Endothelial cell of umbilical vein (primary cell): ENCODE results near the gene AVPR2. TPM values are rescaled to one million over a fixed set of nuclear protein-coding genes. Genes with fewer than 3 reads are reported as not detected.

Source experiments
- BruUV-seq: library from RNA; stranded (reverse); fragments of 400-500 nt; replicated peaks from 2 replicates; lab custom pipeline; 2021; lab: Mats Ljungman, UMichigan
- CTCF ChIA-PET: fragments of 300-600, 350-600 bp; sonication (Branson Sonifier 250); formaldehyde crosslinking; loops from one replicate; lab custom pipeline; 2021; ENCODE audit warnings: antibody characterized with exemption, inconsistent platforms; lab: Charles Lee
- POLR2A ChIA-PET: fragments of 300-600, 350-600 bp; sonication (Branson Sonifier 250); formaldehyde crosslinking; loops from one replicate; lab custom pipeline; 2021; ENCODE audit warnings: antibody characterized with exemption, inconsistent platforms; lab: Charles Lee
- DNase-seq: peaks from one replicate; pipeline ENCODE4 v3.0.0-alpha.2; 2011; ENCODE audit warnings: low read depth, low spot score
- FAIRE-seq: peaks from 2 replicates; lab custom pipeline; 2011; peaks lifted over from hg19 to GRCh38; lab: Jason Lieb, UNC
- H2AFZ ChIP-seq: 2 replicates; pipeline ENCODE4 v1.6.0; 2012; ENCODE audit warnings: low read depth, low read length, control low read depth, inconsistent platforms
- H3K27ac ChIP-seq: 2 replicates; pipeline ENCODE4 v1.5.1; 2011; ENCODE audit warnings: low read depth, mild to moderate bottlenecking, control low read depth, low read length, moderate library complexity; ENCODE audit not compliant: insufficient read depth
- H3K27me3 ChIP-seq, 2 experiments: 2 replicates each; pipeline versions ENCODE4 v1.6.0 to v1.6.1; 2011; ENCODE audit warnings: low read length in 2 of 2, mixed read lengths in 1 of 2; ENCODE audit not compliant: control insufficient read depth in 2 of 2, insufficient read depth in 2 of 2
- H3K36me3 ChIP-seq, 2 experiments: 2 replicates in 1 of 2; 3 replicates in 1 of 2; pipeline ENCODE4 v1.5.1; 2011; ENCODE audit warnings: low read length in 2 of 2, mild to moderate bottlenecking in 1 of 2, moderate library complexity in 1 of 2; ENCODE audit not compliant: control insufficient read depth in 2 of 2, insufficient read depth in 2 of 2; ENCODE audit errors: extremely low read depth in 1 of 2
- H3K4me1 ChIP-seq: 3 replicates; pipeline ENCODE4 v1.5.1; 2011; ENCODE audit warnings: mild to moderate bottlenecking, low read length; ENCODE audit not compliant: control insufficient read depth, insufficient read depth; ENCODE audit errors: extremely low read depth
- H3K4me2 ChIP-seq: 2 replicates; pipeline ENCODE4 v1.6.1; 2011; ENCODE audit warnings: low read length, control low read depth, mixed read lengths; ENCODE audit not compliant: insufficient read depth
- H3K4me3 ChIP-seq, 3 experiments: fragments of 200-600 bp in 1 of 3; sonication (generic), shearing (Covaris generic) in 1 of 3; replicated peaks in 1 of 3; 2 replicates each; pipeline ENCODE4 v1.5.1; 2011 to 2016; ENCODE audit warnings: control low read depth in 3 of 3, low read length in 3 of 3, mild to moderate bottlenecking in 2 of 3, inconsistent platforms in 1 of 3, low read depth in 1 of 3, moderate library complexity in 1 of 3; ENCODE audit not compliant: insufficient read depth in 1 of 3
- H3K79me2 ChIP-seq: 2 replicates; pipeline ENCODE4 v1.6.0; 2012; ENCODE audit warnings: low read length, inconsistent platforms; ENCODE audit not compliant: control insufficient read depth, insufficient read depth
- H3K9ac ChIP-seq: replicated peaks from 2 replicates; pipeline ENCODE3; 2011; ENCODE audit warnings: low read length, control low read depth; ENCODE audit not compliant: insufficient read depth; ENCODE audit errors: extremely low read depth
- H3K9me1 ChIP-seq: replicated peaks from 3 replicates; pipeline ENCODE4 v1.6.0; 2011; ENCODE audit warnings: mild to moderate bottlenecking, low read length; ENCODE audit not compliant: control insufficient read depth, insufficient read depth; ENCODE audit errors: extremely low read depth
- H3K9me3 ChIP-seq: replicated peaks from 2 replicates; pipeline ENCODE4 v1.5.1; 2012; ENCODE audit warnings: low read length, inconsistent platforms; ENCODE audit not compliant: control insufficient read depth, insufficient read depth
- H4K20me1 ChIP-seq: replicated peaks from 2 replicates; pipeline ENCODE3; 2011; ENCODE audit warnings: mild to moderate bottlenecking, low read length; ENCODE audit not compliant: control insufficient read depth, insufficient read depth; ENCODE audit errors: extremely low read depth
- EZH2 ChIP-seq: IDR thresholded peaks from 2 replicates; pipeline ENCODE4 v1.6.1; 2012; ENCODE audit warnings: borderline replicate concordance, low read depth, mild to moderate bottlenecking, moderate library complexity, low read length, inconsistent platforms; ENCODE audit not compliant: severe bottlenecking
- JUN ChIP-seq: IDR thresholded peaks from 2 replicates; pipeline ENCODE4 v1.6.1; 2011; ENCODE audit warnings: borderline replicate concordance, low read depth; ENCODE audit not compliant: insufficient read length, insufficient read depth
- POLR2AphosphoS5 ChIP-seq: IDR thresholded peaks from 2 replicates; pipeline ENCODE4 v1.6.1; 2012; ENCODE audit warnings: low read depth, mild to moderate bottlenecking, control low read depth, low read length, moderate library complexity; ENCODE audit not compliant: insufficient read depth
- dilution Hi-C: fragments of 300-500 bp; cut with MboI; formaldehyde crosslinking; loops from one replicate; pipeline ENCODE4 v1.15.0; 2019; ENCODE audit warnings: low sequenced_read_pairs; ENCODE audit not compliant: extremely low pct_ligation_motif_present
- intact Hi-C: fragments of 100-400 bp; cut with micrococcal nuclease; formaldehyde crosslinking; loops from one replicate; pipeline ENCODE4 v1.10.0; 2022
- polyA plus RNA-seq, 4 experiments: library from polyadenylated mRNA; depleted of rRNA in 3 of 4; stranded (reverse) in 3 of 4; unstranded in 1 of 4; fragments of >200 nt; gene quantifications; 2 replicates each; pipeline versions ENCODE4 v1.2.1 to v1.2.3, GENCODE V29; 2011 to 2012; ENCODE audit warnings: missing spikeins in 1 of 4
- total RNA-seq: library from RNA; stranded (reverse); gene quantifications from 2 replicates; pipeline ENCODE4 v1.2.3, GENCODE V29; 2021
- TF ChIP-seq, protein P1 (sequence below): IDR thresholded peaks from 2 replicates; pipeline ENCODE4 v1.6.1; 2011; ENCODE audit not compliant: insufficient read depth, insufficient read length

AVPR2 gene
- total and polyA plus RNA-seq, 2 donors (not counting 3 experiments of a cell fraction or from before 2014, with no cell fraction given), result not detected

DNA sequence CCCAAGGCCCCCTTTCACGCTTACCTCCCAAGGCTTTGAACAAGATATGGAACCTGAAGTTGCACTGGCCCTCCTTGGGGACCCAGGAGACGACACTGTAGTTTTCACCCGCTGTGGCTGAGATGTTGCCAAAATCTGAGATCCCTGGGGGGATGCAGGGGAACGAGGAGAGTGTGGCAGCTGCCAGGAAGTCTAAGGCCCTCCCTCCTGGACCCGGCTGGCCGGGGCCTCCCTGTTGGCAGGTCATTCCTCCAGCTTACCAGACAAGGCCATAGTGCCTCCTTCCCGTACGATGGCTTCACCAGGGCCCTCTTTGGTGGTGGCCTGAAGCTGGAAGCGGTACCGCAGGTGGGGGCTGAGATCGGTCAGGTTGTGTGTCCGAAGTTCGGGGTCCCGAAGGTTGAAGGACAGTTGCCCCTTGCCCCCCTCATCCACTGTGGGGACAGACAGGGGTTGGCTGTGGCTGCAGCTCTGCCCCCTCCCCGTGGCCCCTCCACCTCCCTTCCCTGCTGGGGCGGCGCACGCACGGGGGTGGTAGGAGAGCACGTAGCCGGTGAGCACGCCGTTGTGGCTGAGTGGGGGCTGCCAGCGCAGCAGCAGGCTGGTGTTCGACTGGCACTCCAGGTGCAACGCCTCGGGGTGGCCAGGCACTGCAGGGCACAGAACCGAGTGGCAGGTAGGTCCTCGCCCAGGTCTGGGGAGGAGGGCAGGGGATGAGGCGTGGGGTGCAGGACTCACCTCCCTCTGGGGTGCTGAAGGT lies 39.7 kb upstream of the AVPR2 start:
- no peaks in the 10 kb centered on the region for H3K36me3 ChIP-seq
- ChIA-PET POLR2A (no interaction called here), CTCF (no interaction called here)
- FAIRE-seq, result no peak
- no peaks in the 10 kb centered on the region for H3K79me2 ChIP-seq
- BruUV-seq, result no TSS peak
- no peaks in the 10 kb centered on the region for H4K20me1 ChIP-seq
- dilution Hi-C loops, result no loop called here
- H3K27me3 ChIP-seq, result no peaks in the 10 kb centered on the region
- H3K9ac ChIP-seq, result no peak overlapping the region
- no peaks in the 10 kb centered on the region for H3K9me1 ChIP-seq
- DNase-seq, result no peak
- no peak overlapping the region for H3K4me2 ChIP-seq
- H3K4me3 ChIP-seq, result no peak overlapping the region
- H3K9me3 ChIP-seq, result no peaks in the 10 kb centered on the region
- H3K4me1 ChIP-seq, result no peaks in the 10 kb centered on the region
- H2AFZ ChIP-seq, result no peak overlapping the region
- intact Hi-C loops, result no loop called here
- H3K27ac ChIP-seq, result no peak overlapping the region
- TF ChIP-seq EZH2 (no peak), JUN (no peak)

DNA sequence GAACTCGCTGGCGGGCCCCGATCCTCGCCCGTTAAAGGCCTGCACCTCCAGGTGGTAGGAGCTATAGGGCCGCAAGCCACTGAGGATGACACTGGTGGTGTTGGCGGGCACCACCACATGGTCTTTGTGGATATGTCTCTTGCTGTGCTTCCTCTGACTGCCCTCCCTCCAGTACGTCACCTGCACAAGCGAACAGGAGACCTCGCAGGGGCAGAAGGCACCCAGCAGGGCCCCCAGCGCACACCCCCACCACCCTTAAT lies 39.2 kb upstream of the AVPR2 start:
- FAIRE-seq, result no peak
- Histone ChIP-seq H2AFZ (no peak overlapping the region), H3K4me3 (no peak overlapping the region), H3K79me2 (no peaks in the 10 kb centered on the region), H3K36me3 (no peaks in the 10 kb centered on the region), H3K9ac (no peak overlapping the region), H3K27ac (no peak overlapping the region), H3K4me2 (no peak overlapping the region), H3K4me1 (no peaks in the 10 kb centered on the region), H3K9me1 (no peaks in the 10 kb centered on the region), H3K27me3 (no peaks in the 10 kb centered on the region), H3K9me3 (no peaks in the 10 kb centered on the region), H4K20me1 (no peaks in the 10 kb centered on the region)
- ChIA-PET POLR2A (no interaction called here), CTCF (no interaction called here)
- dilution Hi-C loops, result no loop called here
- BruUV-seq, result no TSS peak
- intact Hi-C loops, result no loop called here
- no peak for TF ChIP-seq POLR2AphosphoS5
- TF ChIP-seq, protein P1, sequence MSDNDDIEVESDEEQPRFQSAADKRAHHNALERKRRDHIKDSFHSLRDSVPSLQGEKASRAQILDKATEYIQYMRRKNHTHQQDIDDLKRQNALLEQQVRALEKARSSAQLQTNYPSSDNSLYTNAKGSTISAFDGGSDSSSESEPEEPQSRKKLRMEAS, result no peak
- no peak for DNase-seq
